Mesendoderm (in vitro differentiated cells): ENCODE data around the gene ARMC9.

ENCODE experiments used
- DNase-seq: peaks from one replicate; pipeline ENCODE4 v3.0.0; 2013
- H2AK5ac ChIP-seq: 2 replicates; pipeline ENCODE4 v1.6.1; 2013; ENCODE audit warnings: low read length, inconsistent platforms
- H2BK120ac ChIP-seq: 2 replicates; pipeline ENCODE4 v1.6.1; 2013; ENCODE audit warnings: low read depth, mild to moderate bottlenecking, low read length, moderate library complexity, mixed read lengths
- H2BK15ac ChIP-seq: replicated peaks from 2 replicates; pipeline ENCODE4 v1.6.1; 2013; ENCODE audit warnings: low read depth, mild to moderate bottlenecking, moderate library complexity
- H2BK5ac ChIP-seq: 2 replicates; pipeline ENCODE4 v1.6.1; 2013; ENCODE audit warnings: low read length, inconsistent platforms
- H3K18ac ChIP-seq: 2 replicates; pipeline ENCODE4 v1.6.1; 2013; ENCODE audit warnings: mild to moderate bottlenecking, low read length, mixed read lengths
- H3K23ac ChIP-seq: one replicate; pipeline ENCODE4 v1.6.1; 2013; ENCODE audit warnings: low read length
- H3K27ac ChIP-seq: 2 replicates; pipeline ENCODE4 v1.5.1; 2013; ENCODE audit warnings: low read depth, mild to moderate bottlenecking, inconsistent platforms, low read length, moderate library complexity
- H3K27me3 ChIP-seq: 2 replicates; pipeline ENCODE4 v1.6.1; 2013; ENCODE audit warnings: low read length, control low read depth, mild to moderate bottlenecking, inconsistent platforms; ENCODE audit not compliant: insufficient read depth, poor library complexity
- H3K36me3 ChIP-seq: 2 replicates; pipeline ENCODE4 v1.6.1; 2013; ENCODE audit warnings: low read length, inconsistent platforms; ENCODE audit not compliant: control insufficient read depth, insufficient read depth
- H3K4ac ChIP-seq: one replicate; pipeline ENCODE4 v1.6.1; 2013; ENCODE audit warnings: low read depth, mild to moderate bottlenecking, low read length, moderate library complexity
- H3K4me1 ChIP-seq: 2 replicates; pipeline ENCODE4 v1.6.1; 2013; ENCODE audit warnings: low read depth, low read length, inconsistent platforms; ENCODE audit not compliant: control insufficient read depth
- H3K4me2 ChIP-seq: 2 replicates; pipeline ENCODE4 v1.6.1; 2013; ENCODE audit warnings: low read length
- H3K4me3 ChIP-seq: 2 replicates; pipeline ENCODE4 v1.5.1; 2013; ENCODE audit warnings: mild to moderate bottlenecking, low read length
- H3K56ac ChIP-seq: one replicate; pipeline ENCODE4 v1.6.1; 2013; ENCODE audit warnings: low read length
- H3K79me1 ChIP-seq: 2 replicates; pipeline ENCODE4 v1.6.1; 2013; ENCODE audit warnings: low read length, inconsistent platforms
- H3K79me2 ChIP-seq: 2 replicates; pipeline ENCODE4 v1.6.1; 2013; ENCODE audit warnings: mild to moderate bottlenecking, low read length; ENCODE audit not compliant: control insufficient read depth, insufficient read depth
- H3K9ac ChIP-seq: 2 replicates; pipeline ENCODE4 v1.6.1; 2013; ENCODE audit warnings: low read length, inconsistent platforms
- H4K5ac ChIP-seq: one replicate; pipeline ENCODE4 v1.6.1; 2013; ENCODE audit warnings: low read length
- H4K8ac ChIP-seq: one replicate; pipeline ENCODE4 v1.6.1; 2013; ENCODE audit warnings: low read depth, mild to moderate bottlenecking, control low read depth, low read length, moderate library complexity
- WGBS: extraction: QIAGEN DNeasy Blood & Tissue Kit; methylation state at CpG from one replicate; pipeline ENCODE4 v1.1.7; 2013; ENCODE audit warnings: low lambda C conversion rate, missing lambda C conversion rate; ENCODE audit not compliant: insufficient coverage; ENCODE audit errors: extremely low coverage; 5-methylcytosine and 5-hydroxymethylcytosine counted together

Gene ARMC9

DNA sequence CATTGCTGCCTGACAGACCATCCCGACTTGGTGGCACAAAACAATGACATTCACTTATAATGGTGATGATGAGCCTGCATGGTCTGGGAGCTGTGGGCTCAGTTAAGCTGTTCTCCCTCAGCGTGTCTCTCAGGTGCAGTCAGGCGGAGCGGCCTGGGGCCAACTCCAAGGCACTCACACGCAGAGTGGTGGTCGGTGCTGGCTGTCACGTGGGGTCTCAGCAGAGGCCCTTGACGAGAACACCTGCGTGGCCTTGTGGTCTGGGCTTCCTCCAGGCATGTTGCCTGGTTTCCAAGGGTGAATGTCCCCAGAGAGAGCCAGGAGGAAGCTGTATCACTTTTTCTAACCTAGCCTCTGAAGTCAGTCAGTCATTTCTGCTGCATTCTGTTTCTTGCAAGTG lies 29.8 kb downstream of the ARMC9 start:
- no CpG with 5 or more reads among the region's 9 CpGs for WGBS
- Histone ChIP-seq H2BK15ac (no peak overlapping the region), H3K27me3 (no peaks in the 10 kb centered on the region), H3K4me3 (no peak overlapping the region), H2BK120ac (no peak overlapping the region), H3K4ac (no peak overlapping the region), H3K79me2 (no peaks in the 10 kb centered on the region), H4K8ac (no peak overlapping the region), H3K56ac (peak overlapping the region; percentile 66), H4K5ac (no peak overlapping the region), H3K18ac (no peak overlapping the region), H3K36me3 (peaks cover under 1% of the 10 kb centered on the region), H3K4me1 (peaks cover 7% of the 10 kb centered on the region), H3K4me2 (no peak overlapping the region), H2AK5ac (no peak overlapping the region), H3K23ac (no peak overlapping the region), H3K27ac (peak overlapping the region; percentile 4), H3K9ac (peak overlapping the region; percentile 11), H2BK5ac (peak overlapping the region; percentile 12), H3K79me1 (no peaks in the 10 kb centered on the region)
- DNase-seq, result no peak

DNA sequence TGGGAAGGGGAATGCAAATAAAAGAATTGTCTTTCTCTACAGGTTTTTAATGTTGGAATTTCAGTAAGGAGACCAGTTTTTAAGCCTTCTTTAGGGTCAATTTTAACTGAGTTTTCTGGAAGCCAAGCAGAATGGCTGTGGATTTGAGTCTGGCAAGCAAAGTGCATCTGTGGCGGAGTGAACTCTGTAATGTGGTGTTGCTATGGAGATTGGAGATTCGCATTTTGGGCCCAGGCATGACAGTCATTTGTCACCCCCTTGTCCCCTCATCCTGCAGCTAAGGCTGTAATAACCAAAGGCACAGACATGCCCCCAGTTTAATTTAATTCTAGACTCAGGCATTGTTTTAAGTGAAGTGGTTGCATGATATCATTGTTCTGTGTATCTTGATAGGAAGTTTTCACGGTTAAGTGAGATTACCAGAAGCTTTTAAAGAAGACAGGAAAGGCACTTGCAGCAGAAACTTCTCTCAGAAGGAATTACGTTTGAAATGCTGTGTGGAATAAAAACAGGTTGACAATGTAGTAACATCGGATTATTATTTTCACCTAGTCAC lies 30.6 kb downstream of the ARMC9 start:
- no peak overlapping the region for H2BK15ac ChIP-seq
- no peak overlapping the region for H2AK5ac ChIP-seq
- H3K18ac ChIP-seq, result no peak overlapping the region
- peak overlapping the region; percentile 4 for H3K27ac ChIP-seq
- H2BK5ac ChIP-seq, result no peak overlapping the region
- no peaks in the 10 kb centered on the region for H3K79me2 ChIP-seq
- H4K8ac ChIP-seq, result no peak overlapping the region
- no peak overlapping the region for H2BK120ac ChIP-seq
- no CpG with 5 or more reads among the region's 5 CpGs for WGBS
- no peak overlapping the region for H3K56ac ChIP-seq
- H3K4me2 ChIP-seq, result no peak overlapping the region
- H3K4me3 ChIP-seq, result no peak overlapping the region
- peak; percentile 89 for DNase-seq
- no peak overlapping the region for H4K5ac ChIP-seq
- peaks cover 7% of the 10 kb centered on the region for H3K4me1 ChIP-seq
- H3K9ac ChIP-seq, result no peak overlapping the region
- H3K36me3 ChIP-seq, result no peaks in the 10 kb centered on the region
- no peaks in the 10 kb centered on the region for H3K79me1 ChIP-seq
- no peak overlapping the region for H3K23ac ChIP-seq
- H3K4ac ChIP-seq, result no peak overlapping the region
- H3K27me3 ChIP-seq, result no peaks in the 10 kb centered on the region

- no peak overlapping the region for H3K4ac ChIP-seq
- H3K23ac ChIP-seq, result no peak overlapping the region
- no peak overlapping the region for H2BK5ac ChIP-seq
- WGBS, result no CpG with 5 or more reads among the region's 5 CpGs
- H2BK15ac ChIP-seq, result no peak overlapping the region
- H3K4me2 ChIP-seq, result no peak overlapping the region
- no peak overlapping the region for H3K9ac ChIP-seq
- no peak overlapping the region for H3K4me3 ChIP-seq
- H3K4me1 ChIP-seq, result no peaks in the 10 kb centered on the region
- H3K79me1 ChIP-seq, result no peaks in the 10 kb centered on the region
- DNase-seq, result no peak
- no peaks in the 10 kb centered on the region for H3K79me2 ChIP-seq
- H4K5ac ChIP-seq, result no peak overlapping the region
- no peak overlapping the region for H2BK120ac ChIP-seq
- H2AK5ac ChIP-seq, result no peak overlapping the region
- H4K8ac ChIP-seq, result no peak overlapping the region
- H3K18ac ChIP-seq, result no peak overlapping the region
- no peaks in the 10 kb centered on the region for H3K27me3 ChIP-seq
- H3K27ac ChIP-seq, result no peak overlapping the region
- peaks cover 2% of the 10 kb centered on the region for H3K36me3 ChIP-seq
- H3K56ac ChIP-seq, result no peak overlapping the region
Observed at GRCh38 chr2:231235217-231235616, 36.8 kb downstream of the ARMC9 start.

- Histone ChIP-seq H4K5ac (no peak overlapping the region), H3K56ac (no peak overlapping the region), H3K4me1 (no peaks in the 10 kb centered on the region), H3K18ac (no peak overlapping the region), H2BK120ac (no peak overlapping the region), H2BK15ac (no peak overlapping the region), H3K4ac (no peak overlapping the region), H3K4me2 (no peak overlapping the region), H2AK5ac (no peak overlapping the region), H3K9ac (no peak overlapping the region), H3K79me2 (no peaks in the 10 kb centered on the region), H3K36me3 (peaks cover 2% of the 10 kb centered on the region), H2BK5ac (no peak overlapping the region), H3K27ac (no peak overlapping the region), H3K27me3 (no peaks in the 10 kb centered on the region), H3K79me1 (no peaks in the 10 kb centered on the region), H3K4me3 (no peak overlapping the region), H3K23ac (no peak overlapping the region), H4K8ac (no peak overlapping the region)
- DNase-seq, result no peak
- WGBS, result no CpG with 5 or more reads among the region's 3 CpGs
Observed at GRCh38 chr2:231238689-231239088, 40.3 kb downstream of the ARMC9 start.

DNA sequence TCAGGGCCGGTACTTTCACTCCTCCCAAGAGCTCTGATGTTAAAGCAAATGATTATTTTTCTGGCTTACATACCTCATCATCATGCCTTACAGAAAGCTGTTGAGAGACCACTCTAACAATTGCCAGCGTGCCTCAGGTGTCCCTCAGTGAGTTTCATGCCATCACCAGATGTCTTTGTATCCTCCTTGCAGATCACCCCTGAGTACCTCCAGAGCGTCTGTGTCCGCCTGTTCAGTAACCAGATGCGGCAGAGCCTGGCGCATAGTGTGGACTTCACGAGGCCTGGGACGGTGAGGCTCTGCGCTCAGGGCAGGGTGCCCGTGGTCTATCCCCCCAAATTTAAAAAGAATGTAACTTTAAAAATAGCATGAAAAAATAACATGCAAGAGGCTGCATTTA lies 41.3 kb downstream of the ARMC9 start:
- Histone ChIP-seq H3K56ac (no peak overlapping the region), H3K18ac (no peak overlapping the region), H3K36me3 (peaks cover 2% of the 10 kb centered on the region), H3K79me1 (no peaks in the 10 kb centered on the region), H2BK120ac (no peak overlapping the region), H4K8ac (no peak overlapping the region), H2BK5ac (no peak overlapping the region), H3K4me1 (no peaks in the 10 kb centered on the region), H3K4me3 (no peak overlapping the region), H3K4me2 (no peak overlapping the region), H3K23ac (no peak overlapping the region), H3K4ac (no peak overlapping the region), H2AK5ac (no peak overlapping the region), H3K79me2 (no peaks in the 10 kb centered on the region), H2BK15ac (no peak overlapping the region), H3K9ac (no peak overlapping the region), H3K27me3 (no peaks in the 10 kb centered on the region), H4K5ac (no peak overlapping the region), H3K27ac (no peak overlapping the region)
- no peak for DNase-seq
- no CpG with 5 or more reads among the region's 10 CpGs for WGBS
